ENCODE results near the gene ATP13A5.

GRCh38 chr3:193301433-193301832, 77.1 kb downstream of the ATP13A5 start:
- TF ChIP-seq, protein P1, sequence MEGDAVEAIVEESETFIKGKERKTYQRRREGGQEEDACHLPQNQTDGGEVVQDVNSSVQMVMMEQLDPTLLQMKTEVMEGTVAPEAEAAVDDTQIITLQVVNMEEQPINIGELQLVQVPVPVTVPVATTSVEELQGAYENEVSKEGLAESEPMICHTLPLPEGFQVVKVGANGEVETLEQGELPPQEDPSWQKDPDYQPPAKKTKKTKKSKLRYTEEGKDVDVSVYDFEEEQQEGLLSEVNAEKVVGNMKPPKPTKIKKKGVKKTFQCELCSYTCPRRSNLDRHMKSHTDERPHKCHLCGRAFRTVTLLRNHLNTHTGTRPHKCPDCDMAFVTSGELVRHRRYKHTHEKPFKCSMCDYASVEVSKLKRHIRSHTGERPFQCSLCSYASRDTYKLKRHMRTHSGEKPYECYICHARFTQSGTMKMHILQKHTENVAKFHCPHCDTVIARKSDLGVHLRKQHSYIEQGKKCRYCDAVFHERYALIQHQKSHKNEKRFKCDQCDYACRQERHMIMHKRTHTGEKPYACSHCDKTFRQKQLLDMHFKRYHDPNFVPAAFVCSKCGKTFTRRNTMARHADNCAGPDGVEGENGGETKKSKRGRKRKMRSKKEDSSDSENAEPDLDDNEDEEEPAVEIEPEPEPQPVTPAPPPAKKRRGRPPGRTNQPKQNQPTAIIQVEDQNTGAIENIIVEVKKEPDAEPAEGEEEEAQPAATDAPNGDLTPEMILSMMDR (tag by site-specific recombination; IDR thresholded peaks at IDR 0.05) = no peak
- TF ChIP-seq ZNF76 (tag by site-specific recombination; IDR thresholded peaks at IDR 0.05; ENCODE audit: borderline replicate concordance, low read depth) (no peak), ZBTB7A (tag by site-specific recombination; IDR thresholded peaks at IDR 0.05; ENCODE audit: low read depth) (no peak), ZNF391 (tag by site-specific recombination; IDR thresholded peaks at IDR 0.05; ENCODE audit: borderline replicate concordance, low read depth) (no peak), ZNF792 (tag by site-specific recombination; IDR thresholded peaks at IDR 0.05) (no peak), ZNF138 (tag by site-specific recombination; IDR thresholded peaks at IDR 0.05; ENCODE audit: borderline replicate concordance) (no peak), ZNF510 (tag by site-specific recombination; IDR thresholded peaks at IDR 0.05; ENCODE audit: insufficient replicate concordance) (no peak)
- TF ChIP-seq, protein P2, sequence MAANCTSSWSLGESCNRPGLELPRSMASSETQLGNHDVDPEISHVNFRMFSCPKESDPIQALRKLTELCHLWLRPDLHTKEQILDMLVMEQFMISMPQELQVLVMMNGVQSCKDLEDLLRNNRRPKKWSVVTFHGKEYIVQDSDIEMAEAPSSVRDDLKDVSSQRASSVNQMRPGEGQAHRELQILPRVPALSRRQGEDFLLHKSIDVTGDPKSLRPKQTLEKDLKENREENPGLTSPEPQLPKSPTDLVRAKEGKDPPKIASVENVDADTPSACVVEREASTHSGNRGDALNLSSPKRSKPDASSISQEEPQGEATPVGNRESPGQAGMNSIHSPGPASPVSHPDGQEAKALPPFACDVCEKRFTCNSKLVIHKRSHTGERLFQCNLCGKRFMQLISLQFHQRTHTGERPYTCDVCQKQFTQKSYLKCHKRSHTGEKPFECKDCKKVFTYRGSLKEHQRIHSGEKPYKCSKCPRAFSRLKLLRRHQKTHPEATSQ (tag by site-specific recombination; IDR thresholded peaks at IDR 0.05) = no peak
- TF ChIP-seq, protein P3, sequence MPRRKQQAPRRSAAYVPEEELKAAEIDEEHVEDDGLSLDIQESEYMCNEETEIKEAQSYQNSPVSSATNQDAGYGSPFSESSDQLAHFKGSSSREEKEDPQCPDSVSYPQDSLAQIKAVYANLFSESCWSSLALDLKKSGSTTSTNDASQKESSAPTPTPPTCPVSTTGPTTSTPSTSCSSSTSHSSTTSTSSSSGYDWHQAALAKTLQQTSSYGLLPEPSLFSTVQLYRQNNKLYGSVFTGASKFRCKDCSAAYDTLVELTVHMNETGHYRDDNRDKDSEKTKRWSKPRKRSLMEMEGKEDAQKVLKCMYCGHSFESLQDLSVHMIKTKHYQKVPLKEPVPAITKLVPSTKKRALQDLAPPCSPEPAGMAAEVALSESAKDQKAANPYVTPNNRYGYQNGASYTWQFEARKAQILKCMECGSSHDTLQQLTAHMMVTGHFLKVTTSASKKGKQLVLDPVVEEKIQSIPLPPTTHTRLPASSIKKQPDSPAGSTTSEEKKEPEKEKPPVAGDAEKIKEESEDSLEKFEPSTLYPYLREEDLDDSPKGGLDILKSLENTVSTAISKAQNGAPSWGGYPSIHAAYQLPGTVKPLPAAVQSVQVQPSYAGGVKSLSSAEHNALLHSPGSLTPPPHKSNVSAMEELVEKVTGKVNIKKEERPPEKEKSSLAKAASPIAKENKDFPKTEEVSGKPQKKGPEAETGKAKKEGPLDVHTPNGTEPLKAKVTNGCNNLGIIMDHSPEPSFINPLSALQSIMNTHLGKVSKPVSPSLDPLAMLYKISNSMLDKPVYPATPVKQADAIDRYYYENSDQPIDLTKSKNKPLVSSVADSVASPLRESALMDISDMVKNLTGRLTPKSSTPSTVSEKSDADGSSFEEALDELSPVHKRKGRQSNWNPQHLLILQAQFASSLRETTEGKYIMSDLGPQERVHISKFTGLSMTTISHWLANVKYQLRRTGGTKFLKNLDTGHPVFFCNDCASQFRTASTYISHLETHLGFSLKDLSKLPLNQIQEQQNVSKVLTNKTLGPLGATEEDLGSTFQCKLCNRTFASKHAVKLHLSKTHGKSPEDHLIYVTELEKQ (tag by site-specific recombination; IDR thresholded peaks at IDR 0.05; ENCODE audit: borderline replicate concordance) = no peak
- TF ChIP-seq, protein P4, sequence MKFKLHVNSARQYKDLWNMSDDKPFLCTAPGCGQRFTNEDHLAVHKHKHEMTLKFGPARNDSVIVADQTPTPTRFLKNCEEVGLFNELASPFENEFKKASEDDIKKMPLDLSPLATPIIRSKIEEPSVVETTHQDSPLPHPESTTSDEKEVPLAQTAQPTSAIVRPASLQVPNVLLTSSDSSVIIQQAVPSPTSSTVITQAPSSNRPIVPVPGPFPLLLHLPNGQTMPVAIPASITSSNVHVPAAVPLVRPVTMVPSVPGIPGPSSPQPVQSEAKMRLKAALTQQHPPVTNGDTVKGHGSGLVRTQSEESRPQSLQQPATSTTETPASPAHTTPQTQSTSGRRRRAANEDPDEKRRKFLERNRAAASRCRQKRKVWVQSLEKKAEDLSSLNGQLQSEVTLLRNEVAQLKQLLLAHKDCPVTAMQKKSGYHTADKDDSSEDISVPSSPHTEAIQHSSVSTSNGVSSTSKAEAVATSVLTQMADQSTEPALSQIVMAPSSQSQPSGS (tag by site-specific recombination; IDR thresholded peaks at IDR 0.05; ENCODE audit: low read depth) = no peak

Data from HEK293 (cell line).